T-helper 2 cell treated with Interferon-gamma antibody and Interleukin-4, amounts not matched to agents 100 ng/mL and 5 ng/mL, for 36 hours (primary cell): ENCODE measurements around the gene KLK7. TPM values are rescaled to one million over a fixed set of nuclear protein-coding genes. Genes with fewer than 3 reads are reported as not detected.

Source experiments
- intact Hi-C: fragments of 100-400 bp; cut with micrococcal nuclease; formaldehyde crosslinking; loops from one replicate; pipeline ENCODE4 v1.15.1; 2023
- total RNA-seq: library from RNA; stranded (reverse); gene quantifications from 2 replicates; pipeline ENCODE4 v1.2.3, GENCODE V29; 2022

The KLK7 gene
- total RNA-seq, 1 donor from 2014 or later: not detected

GRCh38 chr19:50933640-50934039, 50.1 kb downstream of the KLK7 start:
- intact Hi-C loops: no loop called here

- intact Hi-C loops: no loop called here
Observed at GRCh38 chr19:50932690-50933083, 51.0 kb downstream of the KLK7 start.

DNA sequence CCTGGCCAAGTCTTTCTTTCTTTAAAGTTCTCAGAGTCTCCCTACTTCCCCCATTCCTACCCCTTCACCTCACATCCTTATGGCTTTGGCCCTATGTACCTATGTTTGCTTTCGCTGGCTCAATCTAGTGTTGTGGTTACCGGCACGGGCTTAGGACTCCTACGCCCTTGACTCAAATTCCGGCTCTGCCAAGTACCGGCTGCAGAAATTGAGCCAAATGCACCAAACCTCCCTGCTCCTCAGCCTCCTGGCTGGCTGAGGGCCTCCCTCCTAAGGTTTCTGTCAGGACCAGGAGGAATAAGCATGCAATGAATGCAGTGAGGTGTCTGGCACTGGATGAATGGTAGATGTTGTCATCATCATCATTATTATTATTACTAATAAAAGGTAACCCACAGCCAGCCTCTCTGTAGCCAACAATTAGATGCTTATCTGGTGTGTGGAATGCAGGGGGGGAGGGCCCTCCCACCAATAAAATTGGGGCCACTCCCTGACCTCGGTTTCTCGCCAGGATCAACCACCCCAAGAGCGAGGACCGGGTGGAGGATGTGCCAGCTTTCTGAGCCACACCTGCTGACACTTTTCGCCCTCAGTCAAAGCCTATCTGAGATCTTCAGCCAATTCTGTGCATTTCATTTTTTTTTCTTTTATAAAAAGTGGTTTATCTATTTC, 51.6 kb downstream of the KLK7 start:
- intact Hi-C loops: no loop called here

- intact Hi-C loops: no loop called here
Observed at GRCh38 chr19:50931023-50931422, 52.7 kb downstream of the KLK7 start.

DNA sequence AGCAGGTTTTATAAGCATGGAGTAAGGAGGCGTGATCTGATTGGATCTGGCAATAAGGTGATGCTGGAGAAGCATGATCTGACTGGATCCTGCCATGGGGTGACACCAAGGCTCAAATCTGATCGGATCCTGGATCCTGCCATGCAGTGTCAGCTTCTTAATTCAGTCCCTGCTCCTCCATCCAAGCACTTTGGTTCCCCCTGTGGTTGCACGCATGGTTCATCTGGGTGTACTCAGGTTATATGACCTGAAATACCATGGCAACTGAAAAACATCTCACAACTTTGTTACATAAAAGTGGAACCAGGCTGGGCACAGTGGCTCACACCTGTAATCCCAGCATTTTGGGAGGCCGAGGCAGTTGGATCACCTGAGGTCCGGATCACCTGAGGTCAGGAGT, 54.9 kb downstream of the KLK7 start:
- intact Hi-C loops: no loop called here

Other genes with a start within 250 kb of the KLK7 start
- gene GPR32, start 213.5 kb downstream of the KLK7 start, total RNA-seq: not detected in 2 replicates
- not detected in 2 replicates for gene ACP4, start 193.5 kb downstream of the KLK7 start, total RNA-seq
- gene KLK1, start 160.1 kb downstream of the KLK7 start, total RNA-seq: 1.7 and 2.6 TPM in 2 replicates
- not detected in 2 replicates for gene KLK15, start 150.3 kb downstream of the KLK7 start, total RNA-seq
- not detected in 2 replicates for gene KLK3, start 129.0 kb downstream of the KLK7 start, total RNA-seq
- 0.16 and 0.27 TPM in 2 replicates for gene KLK2, start 110.5 kb downstream of the KLK7 start, total RNA-seq
- not detected in 2 replicates for gene KLK4, start 72.5 kb downstream of the KLK7 start, total RNA-seq
- gene KLK5, start 30.9 kb downstream of the KLK7 start, total RNA-seq: not detected in 2 replicates
- not detected in 2 replicates for gene KLK6, start 14.3 kb downstream of the KLK7 start, total RNA-seq
- not detected in 2 replicates for gene KLK8, start 17.7 kb upstream of the KLK7 start, total RNA-seq
- gene KLK10, start 35.8 kb upstream of the KLK7 start, total RNA-seq: not detected in 2 replicates
- not detected in 2 replicates for gene KLK11, start 42.7 kb upstream of the KLK7 start, total RNA-seq
- gene KLK12, start 51.1 kb upstream of the KLK7 start, total RNA-seq: not detected in 2 replicates
- gene KLK13, start 81.2 kb upstream of the KLK7 start, total RNA-seq: not detected in 2 replicates
- 0.64 and 0.80 TPM in 2 replicates for gene KLK14, start 99.0 kb upstream of the KLK7 start, total RNA-seq
- gene CTU1, start 124.5 kb upstream of the KLK7 start, total RNA-seq: 8.2 and 9.0 TPM in 2 replicates
- 0.14 and 0.25 TPM in 2 replicates for gene SIGLEC9, start 141.0 kb upstream of the KLK7 start, total RNA-seq
- not detected in 2 replicates for gene SIGLEC7, start 158.4 kb upstream of the KLK7 start, total RNA-seq
- 15.0 and 18.7 TPM in 2 replicates for gene CD33, start 241.2 kb upstream of the KLK7 start, total RNA-seq